HCT116 (cell line): ENCODE measurements around the gene C8A. TPM values are rescaled to one million over a fixed set of nuclear protein-coding genes. Genes with fewer than 3 reads are reported as not detected.

Experiments used
- ATAC-seq: fragments of 200-7000 bp; cut with Tn5 transposase; 2 replicates; pipeline ENCODE4 v1.9.1; 2020; ENCODE audit warnings: mild to moderate bottlenecking, moderate library complexity
- BruUV-seq: library from RNA; stranded (reverse); fragments of 400-500 nt; replicated peaks from 2 replicates; lab custom pipeline; 2021; lab: Mats Ljungman, UMichigan
- CTCF ChIA-PET: fragments of 300-600 bp; sonication (Branson Sonifier 250); formaldehyde crosslinking; loops from one replicate; lab custom pipeline; 2021; ENCODE audit warnings: antibody characterized with exemption; lab: Charles Lee
- POLR2A ChIA-PET: fragments of 300-600, 350-600 bp; sonication (Branson Sonifier 250); formaldehyde crosslinking; loops from one replicate; lab custom pipeline; 2021; ENCODE audit warnings: antibody characterized with exemption; lab: Charles Lee
- RAD21 ChIA-PET, 2 experiments: fragments of 300-600 bp; sonication (Branson Sonifier 250); formaldehyde crosslinking; loops; one replicate each; lab custom pipeline; 2023; ENCODE audit warnings: low total read pairs in 2 of 2; ENCODE audit not compliant: uncharacterized antibody in 2 of 2, unreplicated experiment in 2 of 2, low non-redundant PET in 1 of 2; lab: Charles Lee
- DNase-seq: peaks from one replicate; pipeline ENCODE4 v3.0.0-alpha.2; 2010; ENCODE audit warnings: low read depth, low spot score
- H2AFZ ChIP-seq: fragments of 200-600 bp; shearing (Covaris generic), sonication (generic); 2 replicates; pipeline ENCODE4 v1.6.1; 2017; ENCODE audit warnings: low read depth, mixed run types, mixed read lengths, antibody characterized with exemption, low read length; ENCODE audit not compliant: poor library complexity, severe bottlenecking
- H3K27ac ChIP-seq: 2 replicates; pipeline ENCODE4 v1.5.1; 2012; ENCODE audit warnings: low read depth, low read length
- H3K27me3 ChIP-seq: fragments of 200-600 bp; sonication (generic); 2 replicates; pipeline ENCODE4 v1.6.1; 2016; ENCODE audit warnings: mixed run types, low read length, mixed read lengths; ENCODE audit not compliant: insufficient read depth
- H3K36me3 ChIP-seq, 2 experiments: fragments of 200-500 bp in 1 of 2; fragments of 200-600 bp in 1 of 2; sonication (Bioruptor generic) in 1 of 2; sonication (generic) in 1 of 2; 2 replicates each; pipeline versions ENCODE4 v1.5.1 to v1.6.1; 2014 to 2016; ENCODE audit warnings: low read length in 2 of 2, inconsistent platforms in 1 of 2, mixed read lengths in 1 of 2, mixed run types in 1 of 2; ENCODE audit not compliant: insufficient read depth in 2 of 2, control insufficient read depth in 1 of 2
- H3K4me1 ChIP-seq, 2 experiments: fragments of 200-600 bp in 1 of 2; sonication (generic) in 1 of 2; 2 replicates each; pipeline versions ENCODE4 v1.5.1 to v1.6.1; 2012 to 2017; ENCODE audit warnings: low read length in 2 of 2, inconsistent platforms in 1 of 2, mild to moderate bottlenecking in 1 of 2, mixed read lengths in 1 of 2, mixed run types in 1 of 2, moderate library complexity in 1 of 2; ENCODE audit not compliant: insufficient read depth in 2 of 2, control insufficient read depth in 1 of 2
- H3K4me2 ChIP-seq: fragments of 200-600 bp; sonication (generic); 2 replicates; pipeline ENCODE4 v1.6.1; 2017; ENCODE audit warnings: mixed run types, low read length, mixed read lengths
- H3K4me3 ChIP-seq, 2 experiments: fragments of 200-600 bp in 1 of 2; sonication (generic) in 1 of 2; replicated peaks in 1 of 2; 2 replicates each; pipeline ENCODE4 v1.5.1; 2011 to 2016; ENCODE audit warnings: low read length in 2 of 2, control low read depth in 1 of 2, low read depth in 1 of 2, mild to moderate bottlenecking in 1 of 2, mixed read lengths in 1 of 2, mixed run types in 1 of 2
- H3K79me2 ChIP-seq: fragments of 200-600 bp; sonication (generic); 2 replicates; pipeline ENCODE4 v1.6.1; 2017; ENCODE audit warnings: mild to moderate bottlenecking, mixed run types, low read length, moderate library complexity, mixed read lengths; ENCODE audit not compliant: insufficient read depth
- H3K9ac ChIP-seq: fragments of 200-600 bp; sonication (generic); 2 replicates; pipeline ENCODE4 v1.6.1; 2016; ENCODE audit warnings: low read length, mixed read lengths
- H3K9me2 ChIP-seq: fragments of 200-600 bp; sonication (generic), shearing (Covaris generic); 2 replicates; pipeline ENCODE4 v1.6.1; 2017; ENCODE audit warnings: mixed run types, mild to moderate bottlenecking, moderate library complexity; ENCODE audit not compliant: insufficient read depth
- H3K9me3 ChIP-seq, 2 experiments: fragments of 200-500 bp in 1 of 2; fragments of 200-600 bp in 1 of 2; sonication (Bioruptor generic) in 1 of 2; sonication (generic) in 1 of 2; 2 replicates each; pipeline ENCODE4 v1.6.1; 2014 to 2017; ENCODE audit warnings: low read length in 2 of 2, mixed read lengths in 2 of 2, inconsistent platforms in 1 of 2, low read depth in 1 of 2, mild to moderate bottlenecking in 1 of 2, mixed run types in 1 of 2, moderate library complexity in 1 of 2; ENCODE audit not compliant: control insufficient read depth in 1 of 2, insufficient read depth in 1 of 2
- H4K20me1 ChIP-seq: fragments of 200-600 bp; sonication (generic), shearing (Covaris generic); 2 replicates; pipeline ENCODE4 v1.6.1; 2017; ENCODE audit warnings: mixed run types, mild to moderate bottlenecking, moderate library complexity; ENCODE audit not compliant: insufficient read depth
- CTCF ChIP-seq, 3 experiments: fragments of 200-600 bp in 1 of 3; sonication (generic) in 1 of 3; IDR thresholded peaks in 2 of 3; conservative IDR thresholded peaks in 1 of 3; 2 replicates each; pipeline ENCODE4 v1.5.1; 2012 to 2017; ENCODE audit warnings: low read depth in 2 of 3, low read length in 2 of 3, antibody characterized with exemption in 1 of 3, borderline replicate concordance in 1 of 3, control low read depth in 1 of 3, mild to moderate bottlenecking in 1 of 3, mixed read lengths in 1 of 3, mixed run types in 1 of 3, moderate library complexity in 1 of 3; ENCODE audit not compliant: insufficient read depth in 1 of 3
- POLR2A ChIP-seq: IDR thresholded peaks from 2 replicates; pipeline ENCODE4 v1.7.0; 2011; ENCODE audit warnings: borderline replicate concordance; ENCODE audit not compliant: insufficient read depth, insufficient read length; ENCODE audit errors: extremely low read depth
- RAD21 ChIP-seq: IDR thresholded peaks from 2 replicates; pipeline ENCODE4 v1.6.1; 2012; ENCODE audit warnings: low read depth, mild to moderate bottlenecking
- intact Hi-C: fragments of 100-400 bp; cut with micrococcal nuclease; formaldehyde crosslinking; loops from 2 replicates; pipeline ENCODE4 v1.10.0; 2022
- total RNA-seq: library from RNA; stranded (reverse); gene quantifications from one replicate; pipeline ENCODE4 v1.2.1, GENCODE V29; 2021; ENCODE audit not compliant: unreplicated experiment

Gene C8A
- total RNA-seq, 1 experiment from 2014 or later, result 0.10 TPM

- CTCF ChIA-PET, result interaction anchor here (0.7 to 2.2 kb wide), 4 partner anchors 12 to 324 kb away, joined by 3 to 10 read pairs (median 4); no protein-coding TSS in a partner anchor
- ATAC-seq, result peak; percentile 79
These were observed 22.5 kb upstream of the C8A start for GRCh38 chr1:56831871-56832693.

More at GRCh38 chr1:56831871-56832693, 22.5 kb upstream of the C8A start:
- no peak overlapping the region for H3K4me2 ChIP-seq
- H3K36me3 ChIP-seq, result no peaks in the 10 kb centered on the region
- intact Hi-C loops, result loop anchor here (1.0 to 2.0 kb wide), 3 partner anchors 136 to 1331 kb away; no protein-coding TSS in a partner anchor
- H3K4me1 ChIP-seq, result peaks cover 0 to 3% of the 10 kb centered on the region in 2 experiments; a peak in 1 of 4 replicates
- ChIA-PET POLR2A (interaction anchor here (0.7 kb wide), 2 partner anchors 1014 to 1239 kb away, joined by 3 read pairs; no protein-coding TSS in a partner anchor), RAD21 (interaction anchor here in 1 of 2 experiments (0.7 kb wide), 1 partner anchor 1907 kb away, joined by 4 read pairs; no protein-coding TSS in a partner anchor)
- TF ChIP-seq POLR2A (no peak), CTCF (IDR thresholded peaks at IDR 0.05 in 2 of 3, conservative IDR thresholded peaks at IDR 0.05 in 1 of 3; ENCODE audit: borderline replicate concordance in 1 of 3, insufficient read depth in 1 of 3, low read depth in 2 of 3, low read length in 2 of 3) (peak; percentile 65 to 96 (median 91)), RAD21 (peak; percentile 91)
- H4K20me1 ChIP-seq, result no peaks in the 10 kb centered on the region
- DNase-seq, result peak; percentile 29
- no peak overlapping the region for H3K9ac ChIP-seq
- no peak overlapping the region for H3K4me3 ChIP-seq
- H3K27me3 ChIP-seq, result peaks cover 17% of the 10 kb centered on the region; the same call in 1 of the 2 replicates
- no TSS peak for BruUV-seq
- H3K9me2 ChIP-seq, result no peaks in the 10 kb centered on the region
- no peaks in the 10 kb centered on the region for H3K79me2 ChIP-seq
- H3K9me3 ChIP-seq, result no peaks in the 10 kb centered on the region
- no peak overlapping the region for H3K27ac ChIP-seq
- no peak overlapping the region for H2AFZ ChIP-seq
